ENCODE results near the gene DSTN. TPM values are rescaled to one million over a fixed set of nuclear protein-coding genes. Genes with fewer than 3 reads are reported as not detected.

Gene DSTN
- total RNA-seq, 2 experiments from 2014 or later, result 25.5 to 58.1 TPM

DNA sequence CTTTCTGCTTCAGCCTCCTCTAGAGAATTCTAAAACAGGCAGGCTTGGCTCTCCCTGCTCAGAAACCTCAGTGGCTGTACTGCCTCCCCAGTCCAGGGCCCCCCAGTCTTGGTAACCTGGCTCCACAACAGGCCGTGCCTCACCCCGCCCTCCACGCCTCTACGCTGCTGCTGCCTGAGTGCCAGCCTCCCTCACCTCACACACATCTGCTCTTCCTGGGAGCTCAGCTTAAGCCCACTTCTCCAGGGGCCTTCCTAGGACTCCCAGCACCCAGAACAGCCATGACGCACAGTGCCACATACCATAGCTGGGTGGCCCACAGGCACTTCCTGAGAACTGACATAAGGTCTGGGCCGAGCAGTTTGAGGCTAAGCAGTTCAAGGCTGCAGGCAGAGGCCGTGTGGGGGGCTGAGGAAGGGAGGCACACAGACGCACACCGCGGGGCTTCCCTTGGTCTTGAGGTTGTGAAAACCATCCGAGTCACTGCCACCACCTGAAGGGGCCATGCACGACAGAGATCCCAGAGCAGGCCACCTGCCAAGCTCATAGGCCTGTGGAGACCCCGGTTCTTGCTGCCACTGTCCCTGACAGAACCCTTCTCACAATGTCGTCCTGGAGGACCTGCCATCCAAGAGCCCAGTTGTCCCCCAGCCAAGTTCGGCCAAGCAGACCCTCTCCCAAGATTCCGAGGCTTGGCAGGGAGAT lies 42.6 kb downstream of the DSTN start:
- DNase-seq (ENCODE audit: low spot score), result no peak
- intact Hi-C loops (cut with micrococcal nuclease; ENCODE audit: unreplicated experiment), result no loop called here
- H3K4me1 ChIP-seq (ENCODE audit: insufficient read depth, low read length, poor library complexity, severe bottlenecking), result no peaks in the 10 kb centered on the region
- H3K79me2 ChIP-seq (ENCODE audit: insufficient read depth, low read depth, low read length), result no peaks in the 10 kb centered on the region
- no TSS peak for BruUV-seq (replicated peaks)
- H3K36me3 ChIP-seq (ENCODE audit: insufficient read depth, low read length), result no peaks in the 10 kb centered on the region
- H3K4me3 ChIP-seq (ENCODE audit: low read depth, low read length, poor library complexity, severe bottlenecking), result no peak overlapping the region
- no peaks in the 10 kb centered on the region for H4K20me1 ChIP-seq (ENCODE audit: insufficient read depth, low read length)
- ChIA-PET POLR2A (no interaction called here), CTCF (ENCODE audit: unreplicated experiment) (no interaction called here)
- H3K9me2 ChIP-seq (ENCODE audit: insufficient read depth, low read length), result no peaks in the 10 kb centered on the region
- TF ChIP-seq, protein P1, sequence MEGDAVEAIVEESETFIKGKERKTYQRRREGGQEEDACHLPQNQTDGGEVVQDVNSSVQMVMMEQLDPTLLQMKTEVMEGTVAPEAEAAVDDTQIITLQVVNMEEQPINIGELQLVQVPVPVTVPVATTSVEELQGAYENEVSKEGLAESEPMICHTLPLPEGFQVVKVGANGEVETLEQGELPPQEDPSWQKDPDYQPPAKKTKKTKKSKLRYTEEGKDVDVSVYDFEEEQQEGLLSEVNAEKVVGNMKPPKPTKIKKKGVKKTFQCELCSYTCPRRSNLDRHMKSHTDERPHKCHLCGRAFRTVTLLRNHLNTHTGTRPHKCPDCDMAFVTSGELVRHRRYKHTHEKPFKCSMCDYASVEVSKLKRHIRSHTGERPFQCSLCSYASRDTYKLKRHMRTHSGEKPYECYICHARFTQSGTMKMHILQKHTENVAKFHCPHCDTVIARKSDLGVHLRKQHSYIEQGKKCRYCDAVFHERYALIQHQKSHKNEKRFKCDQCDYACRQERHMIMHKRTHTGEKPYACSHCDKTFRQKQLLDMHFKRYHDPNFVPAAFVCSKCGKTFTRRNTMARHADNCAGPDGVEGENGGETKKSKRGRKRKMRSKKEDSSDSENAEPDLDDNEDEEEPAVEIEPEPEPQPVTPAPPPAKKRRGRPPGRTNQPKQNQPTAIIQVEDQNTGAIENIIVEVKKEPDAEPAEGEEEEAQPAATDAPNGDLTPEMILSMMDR (conservative IDR thresholded peaks at IDR 0.05; ENCODE audit: low read length), result no peak
- TF ChIP-seq EZH2phosphoT487 (IDR thresholded peaks at IDR 0.05; ENCODE audit: borderline replicate concordance, low read depth, low read length), result no peak
- H3K27ac ChIP-seq (ENCODE audit: low read depth, low read length, poor library complexity, severe bottlenecking), result no peak overlapping the region
- H3K9me3 ChIP-seq (ENCODE audit: low read length), result no peaks in the 10 kb centered on the region
- H2AFZ ChIP-seq (ENCODE audit: low read length), result no peak overlapping the region
- no peak overlapping the region for H3K4me2 ChIP-seq (ENCODE audit: low read length)

DNA sequence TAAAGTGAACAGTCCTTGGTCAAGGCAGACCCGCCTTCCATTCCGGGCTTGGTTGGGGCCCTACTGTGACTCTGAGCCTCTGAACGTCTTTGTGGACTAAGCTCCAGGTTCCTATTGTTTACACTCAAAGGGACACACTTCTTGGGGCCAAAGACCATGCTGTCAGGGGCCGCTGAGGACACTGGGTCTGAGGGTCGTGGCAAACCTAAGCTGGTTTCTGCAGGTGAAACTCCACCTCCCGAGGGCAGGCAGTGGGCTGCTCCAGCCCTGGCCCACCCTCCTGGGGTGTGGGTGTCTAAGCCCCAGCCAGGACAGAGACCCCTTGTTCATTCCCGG lies 43.1 kb downstream of the DSTN start:
- Histone ChIP-seq H3K4me3 (ENCODE audit: low read depth, low read length, poor library complexity, severe bottlenecking) (no peak overlapping the region), H3K9me2 (ENCODE audit: insufficient read depth, low read length) (no peaks in the 10 kb centered on the region), H3K4me2 (ENCODE audit: low read length) (no peak overlapping the region), H3K27ac (ENCODE audit: low read depth, low read length, poor library complexity, severe bottlenecking) (no peak overlapping the region), H3K79me2 (ENCODE audit: insufficient read depth, low read depth, low read length) (no peaks in the 10 kb centered on the region), H2AFZ (ENCODE audit: low read length) (no peak overlapping the region), H3K4me1 (ENCODE audit: insufficient read depth, low read length, poor library complexity, severe bottlenecking) (no peaks in the 10 kb centered on the region), H3K9me3 (ENCODE audit: low read length) (no peaks in the 10 kb centered on the region), H3K36me3 (ENCODE audit: insufficient read depth, low read length) (no peaks in the 10 kb centered on the region), H4K20me1 (ENCODE audit: insufficient read depth, low read length) (no peaks in the 10 kb centered on the region)
- intact Hi-C loops (cut with micrococcal nuclease; ENCODE audit: unreplicated experiment), result no loop called here
- ChIA-PET POLR2A (no interaction called here), CTCF (ENCODE audit: unreplicated experiment) (no interaction called here)
- DNase-seq (ENCODE audit: low spot score), result no peak
- no TSS peak for BruUV-seq (replicated peaks)
- TF ChIP-seq EZH2phosphoT487 (IDR thresholded peaks at IDR 0.05; ENCODE audit: borderline replicate concordance, low read depth, low read length), result no peak
- TF ChIP-seq, protein P1 (conservative IDR thresholded peaks at IDR 0.05; ENCODE audit: low read length), result no peak

DNA sequence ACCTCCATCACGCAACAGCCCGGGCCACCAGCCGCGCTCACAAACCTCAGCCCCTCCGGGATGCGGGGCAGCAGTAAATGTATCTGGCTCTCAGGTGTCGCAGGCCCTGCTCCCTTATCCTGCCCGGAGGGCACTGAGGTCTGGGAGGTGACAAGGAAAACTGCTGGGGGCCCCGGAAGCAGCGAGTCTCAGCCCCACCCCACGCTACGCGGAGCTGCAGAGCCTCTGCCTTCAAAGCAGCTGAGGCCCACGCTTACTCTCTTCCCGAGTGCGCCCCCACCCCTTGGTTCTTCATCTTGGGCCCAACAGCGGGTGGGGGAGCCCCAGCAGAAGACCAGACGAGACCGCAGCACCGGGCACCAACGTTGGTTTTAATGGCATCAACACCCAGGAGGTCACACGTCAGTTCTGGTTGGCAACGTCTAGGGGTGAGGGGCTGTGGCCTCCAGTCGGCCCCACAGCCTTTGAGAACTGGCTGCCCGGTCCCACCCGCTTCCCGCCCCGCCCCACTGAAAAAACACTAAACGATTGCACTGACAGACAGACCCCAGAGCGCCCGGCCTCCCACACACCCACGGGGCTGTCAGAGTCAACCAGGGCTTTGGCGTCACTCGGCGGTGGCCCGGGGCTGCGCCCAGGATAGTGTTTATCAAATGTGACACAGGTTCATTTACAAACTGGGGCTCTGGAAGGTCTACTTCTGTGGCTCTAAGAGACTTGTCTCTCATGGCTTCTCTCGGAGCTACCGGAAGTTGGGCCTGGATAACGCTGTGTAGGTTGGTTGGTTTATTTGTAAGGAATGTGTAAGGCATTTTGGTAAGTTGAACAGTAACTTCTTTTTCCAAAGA lies 43.7 kb downstream of the DSTN start:
- Histone ChIP-seq H3K27ac (ENCODE audit: low read depth, low read length, poor library complexity, severe bottlenecking) (no peak overlapping the region), H3K4me1 (ENCODE audit: insufficient read depth, low read length, poor library complexity, severe bottlenecking) (no peaks in the 10 kb centered on the region), H3K9me2 (ENCODE audit: insufficient read depth, low read length) (no peaks in the 10 kb centered on the region), H4K20me1 (ENCODE audit: insufficient read depth, low read length) (no peaks in the 10 kb centered on the region), H2AFZ (ENCODE audit: low read length) (no peak overlapping the region), H3K4me3 (ENCODE audit: low read depth, low read length, poor library complexity, severe bottlenecking) (no peak overlapping the region), H3K36me3 (ENCODE audit: insufficient read depth, low read length) (no peaks in the 10 kb centered on the region), H3K9me3 (ENCODE audit: low read length) (no peaks in the 10 kb centered on the region), H3K4me2 (ENCODE audit: low read length) (no peak overlapping the region), H3K79me2 (ENCODE audit: insufficient read depth, low read depth, low read length) (no peaks in the 10 kb centered on the region)
- POLR2A ChIA-PET, result no interaction called here
- TSS peak; percentile 99 for BruUV-seq (replicated peaks)
- intact Hi-C loops (cut with micrococcal nuclease; ENCODE audit: unreplicated experiment), result no loop called here
- no peak for TF ChIP-seq EZH2phosphoT487 (IDR thresholded peaks at IDR 0.05; ENCODE audit: borderline replicate concordance, low read depth, low read length)
- TF ChIP-seq, protein P1 (conservative IDR thresholded peaks at IDR 0.05; ENCODE audit: low read length), result no peak
- no peak for DNase-seq (ENCODE audit: low spot score)
- CTCF ChIA-PET (ENCODE audit: unreplicated experiment), result no interaction called here

Measured in OCI-LY7 (cell line).